Fibroblast of pulmonary artery (primary cell): ENCODE results near the gene EML4.
"Not testable (repeated sequence)": the region's sequence is repeated elsewhere in the genome, so short reads cannot be mapped to it uniquely, and the experiment has no call there.

ENCODE experiments used
- DNase-seq: peaks from one replicate; pipeline ENCODE4 v3.0.0-alpha.2; 2010; ENCODE audit warnings: low read depth
- H3K4me3 ChIP-seq: replicated peaks from 2 replicates; pipeline ENCODE4 v1.5.1; 2011; ENCODE audit warnings: low read depth, mild to moderate bottlenecking, control low read depth, low read length, moderate library complexity
- CTCF ChIP-seq: IDR thresholded peaks from 2 replicates; pipeline ENCODE4 v1.5.1; 2011; ENCODE audit warnings: mild to moderate bottlenecking, control low read depth, low read length, inconsistent platforms; ENCODE audit errors: missing control alignments

The EML4 gene

GRCh38 chr2:42378415-42378814, 209.3 kb downstream of the EML4 start:
- DNase-seq: no peak
- no peak for TF ChIP-seq CTCF
- H3K4me3 ChIP-seq: no peak overlapping the region

GRCh38 chr2:42380026-42380425, 210.9 kb downstream of the EML4 start:
- H3K4me3 ChIP-seq, DNase-seq: not testable (repeated sequence)

DNA sequence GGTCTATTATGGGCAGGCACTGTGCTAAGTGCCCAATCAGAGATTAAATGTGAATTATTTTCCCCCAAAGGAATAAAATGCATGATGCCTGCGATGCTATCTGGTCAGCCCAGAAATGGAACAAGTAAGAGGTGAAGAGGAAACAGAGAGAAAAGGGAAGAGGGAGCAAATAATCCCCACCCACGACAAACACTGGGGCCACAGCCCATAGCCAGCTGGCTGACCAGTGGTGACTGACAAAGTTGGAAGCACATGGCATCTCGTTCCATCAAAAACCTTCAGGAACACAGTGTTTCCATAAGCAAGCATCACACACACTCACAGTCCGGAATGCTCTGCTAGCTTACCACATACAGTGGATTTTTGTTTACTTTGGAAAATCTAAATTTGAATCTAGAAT, 213.0 kb downstream of the EML4 start:
- no peak overlapping the region for H3K4me3 ChIP-seq
- TF ChIP-seq CTCF: no peak
- no peak for DNase-seq
